SK-MEL-5 (cell line): ENCODE data around the gene CDK14. TPM values are rescaled to one million over a fixed set of nuclear protein-coding genes. Genes with fewer than 3 reads are reported as not detected.
A peak's percentile ranks its signal among the peaks of the same experiment; 100 is the strongest.

Source experiments
- DNase-seq: peaks from one replicate; pipeline ENCODE4 v3.0.0-alpha.2; 2016; ENCODE audit warnings: low read depth, low spot score
- in situ Hi-C: cut with HindIII; loops from 2 replicates; pipeline ENCODE4 v1.10.0; 2016; ENCODE audit warnings: low sequenced_read_pairs, high pct_unique_total_duplicates, low pct_unique_long_range_greater_than_20kb
- total RNA-seq: library from RNA; depleted of rRNA; stranded (reverse); fragments of >200 nt; shearing (Covaris generic); gene quantifications from 2 replicates; pipeline ENCODE4 v1.2.3, GENCODE V29; 2014

CDK14 gene
- total RNA-seq, 1 experiment from 2014 or later = 2.3 TPM

DNA sequence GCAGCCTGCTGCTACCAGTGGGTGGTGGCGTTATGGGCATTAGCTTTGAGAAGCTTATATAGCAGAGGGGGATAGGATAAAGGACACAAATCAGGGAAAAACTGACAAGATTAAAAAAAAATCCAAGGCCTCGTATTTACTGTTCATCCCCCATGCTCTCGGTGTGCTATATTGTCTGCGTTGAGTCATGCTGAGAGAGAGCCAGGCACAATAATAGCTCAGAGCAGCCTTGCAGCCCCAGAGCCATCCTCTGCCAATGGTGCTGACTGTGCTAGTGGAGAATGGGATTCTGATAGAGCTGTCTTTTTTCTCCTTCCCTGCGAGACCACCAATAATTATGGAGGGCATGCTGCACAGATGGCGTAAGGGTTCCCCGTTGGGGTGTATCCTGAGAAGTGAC is 616.5 kb downstream of the CDK14 start:
- in situ Hi-C loops = no loop called here

DNA sequence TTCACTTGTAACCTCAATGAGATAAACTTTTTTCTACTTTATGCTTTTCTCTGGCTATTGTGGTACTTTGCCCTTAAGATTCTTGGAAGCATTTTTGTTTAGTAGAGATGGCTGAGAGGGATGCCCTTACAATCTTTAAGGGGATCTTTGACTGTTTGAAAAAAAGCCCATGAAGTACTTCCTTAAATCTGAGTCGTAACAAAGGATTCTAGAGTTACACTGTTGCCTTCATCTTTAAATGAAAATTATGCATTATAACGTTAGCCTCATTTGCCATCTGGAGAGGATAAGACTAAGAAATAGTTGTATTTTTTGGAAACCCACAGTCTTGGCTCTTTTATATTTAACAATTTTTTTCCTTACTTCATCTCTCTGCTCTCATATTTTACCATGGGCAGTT is 630.3 kb downstream of the CDK14 start:
- DNase-seq = no peak
- in situ Hi-C loops = no loop called here

More for the DNA sequence above, 616.5 kb downstream of the CDK14 start:
- no peak for DNase-seq

DNA sequence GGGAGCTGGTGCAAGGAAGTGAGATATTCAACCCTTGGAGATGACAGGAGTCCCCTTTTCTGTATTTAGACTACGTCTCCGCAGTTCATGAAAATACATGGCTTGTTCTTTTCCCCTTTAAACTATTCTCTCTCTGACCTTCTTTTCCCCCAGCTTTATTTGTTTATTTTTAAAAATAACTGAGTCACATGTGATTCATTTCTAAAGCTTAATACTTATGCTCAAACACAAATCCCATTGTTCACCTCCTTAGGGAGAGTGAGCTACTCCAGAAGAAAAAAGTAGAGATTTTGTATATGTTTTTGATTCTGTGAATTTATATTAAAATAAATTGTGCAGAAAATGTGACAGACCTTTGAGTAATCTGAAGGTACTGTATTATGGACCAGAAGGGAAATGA is 632.2 kb downstream of the CDK14 start:
- in situ Hi-C loops = no loop called here
- no peak for DNase-seq

DNA sequence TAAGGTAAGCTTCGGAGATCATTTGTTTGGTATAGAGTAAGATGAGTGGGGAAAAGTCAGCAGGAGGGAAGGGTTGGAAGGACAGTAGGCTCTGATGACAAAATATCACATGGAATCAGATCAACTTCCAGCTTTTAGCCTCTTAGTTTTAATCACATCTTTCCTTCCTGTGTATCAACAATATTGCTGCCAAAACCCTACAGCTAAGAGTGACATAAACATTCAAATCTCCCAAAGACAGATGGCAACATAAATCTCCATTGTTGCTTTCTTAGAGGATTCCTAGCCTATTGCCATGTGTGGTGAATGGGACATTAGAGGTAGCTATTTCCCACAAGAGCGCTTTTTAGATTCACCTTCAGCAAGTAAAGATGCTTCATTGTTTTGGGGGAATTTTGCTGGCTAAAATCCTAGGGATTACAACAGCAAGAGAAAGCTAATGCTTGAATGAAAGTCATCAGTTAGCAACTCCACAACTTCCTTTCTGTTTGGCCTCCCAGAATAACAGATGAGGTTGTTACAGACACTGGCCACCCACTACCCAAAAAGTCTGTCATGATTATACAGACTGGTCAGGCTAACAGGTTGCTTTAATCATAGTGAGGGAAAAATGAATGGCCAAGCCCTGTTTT is 632.9 kb downstream of the CDK14 start:
- DNase-seq = no peak
- in situ Hi-C loops = no loop called here

DNA sequence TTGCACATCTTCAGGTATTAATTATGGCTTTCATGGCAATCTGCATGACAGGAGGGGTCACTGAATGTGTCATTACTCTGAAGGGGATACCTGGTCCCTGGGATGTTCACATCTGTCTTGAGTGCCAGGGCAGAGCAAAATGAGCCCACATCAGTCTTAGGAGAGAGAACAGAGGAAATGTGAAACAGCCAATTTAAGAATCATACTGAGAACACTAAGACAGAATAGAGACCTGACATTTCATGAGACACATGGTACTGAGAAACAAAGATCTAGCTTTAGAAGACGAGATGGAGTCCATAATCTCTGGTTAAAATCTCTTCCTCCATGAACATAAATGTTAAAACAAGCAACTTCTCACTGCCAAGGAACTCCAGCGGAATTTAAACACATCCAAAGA is 634.0 kb downstream of the CDK14 start:
- no peak for DNase-seq
- in situ Hi-C loops = no loop called here

DNA sequence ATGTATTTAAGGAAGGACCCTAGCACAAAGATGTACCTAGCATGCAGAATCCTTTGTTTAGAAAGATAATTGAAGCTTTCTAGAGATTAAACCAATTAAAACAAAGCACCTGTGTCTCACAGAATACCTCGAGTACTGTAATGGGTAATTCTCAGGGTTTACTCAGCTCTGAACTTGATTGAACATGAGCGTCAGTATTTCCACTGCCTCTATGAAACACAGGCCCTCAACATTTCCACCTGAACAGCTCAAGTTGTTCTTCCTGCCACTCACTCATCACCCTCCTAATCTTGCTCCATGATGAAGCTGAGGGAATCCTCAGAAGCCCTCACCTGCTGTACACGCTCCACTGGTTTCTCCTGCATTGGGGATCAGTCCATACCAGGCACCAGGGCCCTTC is 634.4 kb downstream of the CDK14 start:
- no peak for DNase-seq
- in situ Hi-C loops = no loop called here

DNA sequence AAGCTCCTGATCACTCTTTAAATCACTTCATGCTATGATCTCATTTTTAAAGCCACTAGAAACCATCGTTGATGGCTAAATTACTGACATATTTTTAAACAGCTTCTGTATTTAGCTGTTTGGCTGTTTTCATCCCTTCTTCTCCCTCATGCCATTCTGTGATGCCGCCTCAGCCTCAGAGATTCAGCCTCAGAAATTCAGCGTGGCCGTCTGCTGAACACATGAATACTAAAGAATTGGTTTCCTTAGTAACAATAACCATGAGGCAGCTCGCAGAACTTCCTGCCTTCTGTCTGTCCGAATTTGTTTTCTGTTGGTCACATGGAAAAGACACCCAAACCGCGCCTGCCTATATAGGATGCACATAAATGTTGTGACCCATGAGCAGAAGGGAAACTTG is 637.1 kb downstream of the CDK14 start:
- in situ Hi-C loops = no loop called here
- DNase-seq = no peak

DNA sequence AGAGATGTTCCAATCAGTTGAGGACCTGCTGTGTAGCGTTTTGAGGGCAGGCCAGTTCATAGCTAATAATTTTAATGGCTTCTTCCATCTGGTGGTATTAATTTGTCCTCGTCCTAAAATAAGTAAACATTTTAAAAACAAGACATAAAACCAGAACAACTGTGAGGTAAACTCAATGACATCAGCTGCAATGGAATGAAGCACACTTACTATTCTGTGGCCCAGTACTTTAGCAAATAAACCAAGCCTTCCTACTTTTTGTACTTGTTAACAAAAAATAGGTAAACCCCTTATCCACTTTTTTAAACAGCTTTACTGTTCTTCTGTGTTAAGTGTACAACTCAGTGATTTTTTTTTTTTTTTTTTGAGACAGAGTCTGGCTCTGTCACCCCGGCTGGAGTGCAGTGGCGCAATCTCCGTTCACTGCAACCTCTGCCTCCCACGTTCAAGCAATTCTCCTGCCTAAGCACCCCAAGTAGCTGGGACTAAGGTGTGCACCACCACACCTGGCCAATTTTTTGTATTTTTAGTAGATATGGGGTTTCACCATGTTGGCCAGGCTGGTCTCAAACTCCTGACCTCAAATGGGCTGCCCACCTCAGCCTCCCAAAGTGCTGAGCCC is 639.2 kb downstream of the CDK14 start:
- in situ Hi-C loops = no loop called here
- DNase-seq = no peak

DNA sequence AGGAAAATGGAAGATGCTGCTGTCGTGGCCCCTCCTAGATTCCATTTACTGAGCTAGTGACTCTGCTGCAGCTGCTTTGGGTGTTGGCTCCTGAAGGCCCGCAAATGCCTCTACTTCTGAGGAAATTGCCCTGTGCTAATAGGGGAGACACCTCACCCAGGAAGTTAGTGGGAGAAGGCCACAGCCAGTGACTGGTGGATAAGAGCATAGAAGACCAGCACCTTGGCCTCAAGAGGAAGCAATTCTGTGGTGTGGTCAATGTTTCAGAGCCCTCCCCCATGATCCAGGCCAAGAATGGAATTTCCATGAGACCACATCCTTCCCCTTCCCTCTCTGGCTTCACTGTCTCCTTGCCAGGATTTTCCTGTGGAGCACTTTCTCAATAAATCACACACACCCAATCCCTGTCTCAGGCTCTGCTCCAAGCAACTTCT is 643.1 kb downstream of the CDK14 start:
- in situ Hi-C loops = no loop called here
- peak; percentile 24 for DNase-seq

DNA sequence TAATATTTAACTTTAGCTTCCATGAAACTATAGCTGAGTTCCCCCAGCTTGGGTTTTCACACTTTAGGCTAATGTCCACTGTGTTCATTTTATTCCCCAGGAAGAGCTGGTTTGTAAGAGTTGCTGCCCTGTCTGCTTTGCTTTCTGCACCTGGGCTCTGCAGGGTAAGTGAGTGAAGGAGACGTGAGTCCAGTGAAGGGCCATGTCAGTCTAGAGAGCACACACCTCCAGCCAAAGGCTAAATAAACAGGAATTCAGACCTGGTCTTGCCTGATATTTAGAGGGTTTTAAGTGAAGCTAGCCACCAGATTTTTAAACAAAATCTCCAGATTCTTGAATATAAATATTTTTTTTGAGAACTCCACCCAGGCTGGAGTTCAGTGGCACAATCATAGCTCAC is 643.7 kb downstream of the CDK14 start:
- no peak for DNase-seq
- in situ Hi-C loops = no loop called here

DNA sequence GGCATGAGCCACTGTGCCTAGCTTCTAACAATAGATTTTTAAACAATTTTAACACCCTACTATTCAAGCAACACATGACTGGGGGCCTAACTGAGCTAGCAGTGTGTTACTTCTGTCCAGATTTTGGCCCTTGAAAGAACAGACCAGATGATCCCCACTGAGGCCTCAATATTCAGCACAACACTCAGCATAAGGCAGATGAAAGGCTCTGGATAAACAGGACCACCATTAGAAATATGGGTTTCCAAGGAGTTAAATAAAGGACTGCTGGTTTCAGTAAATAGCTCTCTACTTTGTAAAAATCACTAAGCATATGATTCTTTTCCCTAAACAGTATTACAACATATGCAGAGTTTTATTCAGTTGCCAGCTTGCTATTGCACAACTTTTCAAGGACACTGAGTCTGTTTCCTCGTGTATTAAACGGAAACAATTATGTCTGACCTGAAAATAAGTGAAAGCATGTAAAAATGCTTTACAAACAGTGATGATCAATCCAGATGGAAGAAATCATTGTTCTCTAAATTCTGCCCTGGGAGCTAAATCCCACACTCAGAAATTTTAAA is 644.3 kb downstream of the CDK14 start:
- no peak for DNase-seq
- in situ Hi-C loops = no loop called here

DNA sequence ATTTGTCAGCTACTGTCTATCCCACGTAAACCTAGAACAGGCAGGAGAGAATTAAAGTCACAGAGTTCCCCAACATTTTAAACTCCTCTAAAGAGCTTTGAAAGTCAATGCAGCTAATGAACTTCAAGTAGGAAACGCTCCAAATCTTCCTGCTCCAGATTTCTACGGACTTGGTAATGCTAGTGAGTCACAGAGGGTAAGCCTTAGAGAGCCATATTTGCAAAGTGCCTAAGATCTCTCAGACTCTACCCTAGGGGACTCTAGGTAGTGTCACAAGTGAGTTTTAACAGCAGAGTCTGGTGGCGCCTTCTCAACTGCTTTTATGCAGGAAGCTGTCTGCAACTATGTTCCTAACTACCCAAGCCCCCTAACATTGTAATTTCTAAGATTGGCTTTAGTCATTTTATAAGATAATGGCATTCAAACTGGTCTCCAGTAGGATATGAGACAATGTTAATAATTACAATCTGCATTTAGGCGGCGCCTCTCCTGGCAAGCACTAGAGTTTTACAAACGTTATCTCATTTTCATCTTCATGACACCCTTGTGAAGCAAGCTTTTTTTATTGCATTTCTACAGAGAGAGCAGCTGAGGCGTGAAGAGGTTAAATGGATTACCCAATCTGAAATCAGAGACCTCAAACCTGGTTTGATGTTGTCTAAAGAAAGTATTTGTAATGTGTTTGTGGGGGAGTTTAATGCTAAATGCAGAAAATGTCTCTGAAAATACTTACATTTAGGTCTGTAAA is 646.1 kb downstream of the CDK14 start:
- in situ Hi-C loops = no loop called here
- no peak for DNase-seq

DNA sequence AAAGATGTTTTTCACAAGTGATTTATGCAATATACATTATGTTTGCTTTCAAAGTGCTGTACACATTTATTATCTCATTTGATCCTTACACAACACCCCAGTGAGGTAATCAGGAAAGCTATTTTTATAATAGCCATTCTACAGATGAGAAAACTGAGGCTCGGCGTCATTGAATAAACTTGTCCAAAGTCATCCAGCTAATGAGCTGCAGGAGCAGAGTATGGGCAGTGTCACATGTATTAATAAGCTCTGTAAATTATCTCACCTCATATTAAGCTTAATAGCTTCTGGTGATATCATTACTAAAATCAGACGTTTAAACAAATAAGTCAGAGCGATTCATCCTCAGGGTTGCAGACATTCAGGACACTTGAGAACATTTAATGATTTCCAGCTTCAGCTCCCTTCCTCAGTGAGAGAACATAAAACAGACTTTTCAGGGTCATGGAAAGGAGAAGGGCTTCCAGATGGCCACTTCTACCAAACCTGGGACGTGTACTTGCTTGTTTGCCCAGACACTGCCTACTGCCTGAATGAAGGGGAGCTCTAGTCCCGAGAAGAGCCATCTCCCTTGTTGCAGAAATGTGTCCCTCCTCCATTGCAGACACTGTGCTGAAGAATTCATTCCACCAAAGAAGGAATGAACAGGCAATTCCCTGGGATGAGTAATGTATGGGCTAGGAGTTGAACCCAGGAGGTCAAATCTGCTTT is 647.6 kb downstream of the CDK14 start:
- in situ Hi-C loops = no loop called here
- DNase-seq = no peak

DNA sequence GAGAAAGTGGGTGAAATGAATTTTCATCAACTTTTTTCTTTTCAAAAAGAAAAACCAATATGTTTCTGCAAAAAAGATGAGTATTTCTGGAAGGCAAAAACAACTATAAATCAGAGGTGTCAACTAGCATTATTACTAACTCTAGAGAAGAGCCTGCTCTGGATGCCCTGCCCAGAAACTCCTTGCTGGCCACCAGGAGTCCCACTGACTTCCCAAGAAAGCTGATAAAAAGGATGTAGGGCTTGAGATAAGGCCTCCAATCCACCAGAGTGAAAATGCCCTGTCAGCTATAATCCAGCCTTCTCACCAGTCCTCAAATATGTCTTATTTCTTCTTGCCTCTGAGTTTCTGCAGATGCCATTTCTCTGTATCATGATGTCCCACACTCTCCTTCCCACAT is 651.4 kb downstream of the CDK14 start:
- in situ Hi-C loops = no loop called here
- peak; percentile 42 for DNase-seq

DNA sequence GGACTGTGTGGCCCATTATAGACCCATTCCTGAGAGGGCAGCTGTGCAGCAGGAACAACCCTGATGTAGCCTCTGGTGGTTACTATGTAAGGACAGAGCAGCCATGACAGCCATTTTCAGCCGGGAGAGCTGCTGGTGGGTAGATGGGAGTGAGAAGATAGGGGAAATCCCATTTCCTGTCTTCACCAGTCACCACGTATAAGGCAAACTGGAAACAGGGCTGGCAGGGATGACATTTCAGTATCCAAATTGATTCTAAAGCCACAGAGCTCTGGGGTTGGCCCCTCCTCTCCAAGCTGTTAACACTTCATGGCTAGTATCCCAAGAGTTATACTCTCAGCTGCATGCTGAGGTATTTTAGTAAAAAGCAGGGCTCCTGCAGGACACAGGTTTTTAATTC is 652.9 kb downstream of the CDK14 start:
- no peak for DNase-seq
- in situ Hi-C loops = no loop called here

DNA sequence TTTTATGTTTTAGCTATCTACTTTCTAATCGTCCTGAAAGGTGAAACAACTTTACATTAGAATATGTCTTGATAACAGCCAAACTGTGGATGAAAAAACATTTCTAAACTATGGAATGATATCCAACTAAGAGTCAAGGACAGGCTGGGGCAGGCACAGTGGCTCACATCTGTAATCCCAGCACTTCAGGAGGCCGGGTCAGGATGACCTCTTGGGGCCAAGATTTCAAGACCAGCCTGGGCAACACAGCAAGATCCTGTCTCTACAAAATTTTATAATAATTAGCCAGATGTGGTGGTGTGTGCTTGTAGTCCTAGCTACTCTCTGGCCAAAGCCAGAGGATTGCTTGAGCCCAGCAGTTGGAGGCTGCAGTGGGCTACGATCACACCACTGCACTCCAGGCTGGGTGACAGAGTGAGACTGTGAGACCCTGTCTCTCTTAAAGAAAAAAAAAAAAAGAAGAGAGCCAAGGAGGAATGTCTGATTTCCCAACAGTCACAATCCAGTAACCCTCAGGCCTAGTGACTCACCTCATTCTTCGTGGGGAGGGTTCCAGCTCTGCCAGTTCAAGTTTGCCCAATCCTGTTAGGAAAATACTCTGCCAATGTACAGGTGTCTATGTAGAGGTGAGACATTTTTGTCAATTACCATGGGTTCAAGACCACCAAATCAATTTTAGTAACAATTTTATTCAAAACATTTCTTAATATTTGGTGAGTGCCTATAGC is 653.5 kb downstream of the CDK14 start:
- no peak for DNase-seq
- in situ Hi-C loops = no loop called here

DNA sequence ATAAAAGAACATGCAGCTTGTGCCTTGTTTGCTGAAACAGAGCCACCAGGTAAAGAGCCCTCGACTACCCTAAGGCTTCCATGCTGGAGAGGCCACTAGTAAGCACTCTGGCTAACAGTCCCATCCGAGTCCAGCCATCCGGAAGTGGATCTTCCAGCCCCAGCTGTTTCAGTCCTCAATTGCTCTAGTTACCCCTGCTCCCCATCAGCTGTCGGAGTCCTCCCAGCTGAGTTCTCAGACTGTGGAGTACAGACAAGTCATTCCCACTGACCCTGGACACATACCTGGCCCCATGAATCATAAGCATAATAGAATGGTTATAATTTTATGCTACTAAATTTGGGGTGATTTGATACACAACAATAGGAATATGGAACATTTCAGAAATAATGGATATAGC is 654.6 kb downstream of the CDK14 start:
- in situ Hi-C loops = no loop called here
- no peak for DNase-seq

DNA sequence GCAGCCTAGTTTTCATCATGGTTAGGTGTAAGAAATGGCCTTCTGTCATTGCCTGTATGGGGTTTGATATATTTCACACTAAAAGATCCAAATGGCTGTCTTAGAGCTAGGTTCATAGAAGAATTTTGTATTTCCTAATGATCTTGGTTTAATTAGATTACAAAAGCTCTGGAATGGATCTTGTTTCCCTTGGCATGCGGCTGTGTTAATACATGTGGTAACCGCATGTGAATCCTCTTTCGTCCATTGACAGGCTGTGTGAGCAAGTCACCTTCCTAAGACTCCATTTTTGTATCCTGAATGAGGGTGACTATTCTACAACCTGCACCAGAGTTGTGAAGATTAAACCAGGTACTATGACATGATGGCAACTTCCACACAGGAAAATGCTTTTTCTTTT is 655.8 kb downstream of the CDK14 start:
- in situ Hi-C loops = no loop called here
- DNase-seq = no peak
